K562 (cell line): ENCODE data around the gene MYO7A. TPM values are rescaled to one million over a fixed set of nuclear protein-coding genes. Genes with fewer than 3 reads are reported as not detected.
A peak's percentile ranks its signal among the peaks of the same experiment; 100 is the strongest.

Experiments
- ATAC-seq: fragments of 200-7000 bp; cut with Tn5 transposase; 3 replicates; pipeline ENCODE4 v1.9.1; 2020; ENCODE audit warnings: moderate library complexity
- BruUV-seq: library from RNA; stranded (reverse); fragments of 400-500 nt; replicated peaks from 2 replicates; lab custom pipeline; 2021; lab: Mats Ljungman, UMichigan
- CTCF ChIA-PET: fragments of 300-600 bp; formaldehyde crosslinking; extraction: SDS; loops from one replicate; lab custom pipeline; 2021; ENCODE audit warnings: low intra/inter-chr PET ratio; lab: Yijun Ruan, JAX
- POLR2A ChIA-PET: fragments of 300-600, 350-650 bp; sonication (Branson Sonifier 250); formaldehyde crosslinking; extraction: SDS; loops from one replicate; lab custom pipeline; 2021; ENCODE audit warnings: antibody characterized with exemption, inconsistent platforms; lab: Yijun Ruan, JAX
- DNase-seq, 4 experiments: peaks; one replicate each; pipeline versions ENCODE4 v3.0.0 to v3.0.0-alpha.2; 2011 to 2018; ENCODE audit warnings: low spot score in 3 of 4, mixed read lengths in 3 of 4; ENCODE audit errors: extremely low read depth in 1 of 4
- FAIRE-seq: peaks from 2 replicates; lab custom pipeline; 2011; peaks lifted over from hg19 to GRCh38; lab: Jason Lieb, UNC
- H2AFZ ChIP-seq: 2 replicates; pipeline ENCODE4 v1.6.0; 2011; ENCODE audit warnings: low read depth, low read length, control low read depth, inconsistent platforms
- H3K27ac ChIP-seq: fragments of 200-600 bp; 3 replicates; pipeline ENCODE4 v1.8.0; 2011; ENCODE audit warnings: low read depth, mild to moderate bottlenecking, control low read depth, inconsistent platforms, low read length, moderate library complexity, mixed read lengths; ENCODE audit errors: extremely low read depth
- H3K27me3 ChIP-seq, 2 experiments: fragments of 300-600 bp in 1 of 2; 2 replicates in 1 of 2; 3 replicates in 1 of 2; pipeline versions ENCODE4 v1.6.0 to v1.8.0; 2011; ENCODE audit warnings: inconsistent platforms in 2 of 2, low read length in 2 of 2, mild to moderate bottlenecking in 1 of 2, mixed read lengths in 1 of 2, moderate library complexity in 1 of 2; ENCODE audit not compliant: control insufficient read depth in 2 of 2, insufficient read depth in 2 of 2
- H3K36me3 ChIP-seq: fragments of 300-600 bp; 3 replicates; pipeline ENCODE4 v1.8.0; 2011; ENCODE audit warnings: mild to moderate bottlenecking, low read length, inconsistent platforms; ENCODE audit not compliant: control insufficient read depth, insufficient read depth
- H3K4me1 ChIP-seq, 2 experiments: fragments of 200-600 bp in 1 of 2; replicated peaks in 1 of 2; 2 replicates in 1 of 2; 3 replicates in 1 of 2; pipeline versions ENCODE4 v1.5.1 to v1.8.0; 2011; ENCODE audit warnings: inconsistent platforms in 2 of 2, low read length in 2 of 2, mild to moderate bottlenecking in 1 of 2, mixed read lengths in 1 of 2, moderate library complexity in 1 of 2; ENCODE audit not compliant: control insufficient read depth in 2 of 2, insufficient read depth in 2 of 2
- H3K4me2 ChIP-seq: 2 replicates; pipeline ENCODE4 v1.6.1; 2011; ENCODE audit warnings: low read length, control low read depth, inconsistent platforms, mixed read lengths; ENCODE audit not compliant: insufficient read depth
- H3K4me3 ChIP-seq: fragments of 200-600 bp; sonication (generic), shearing (Covaris generic); 2 replicates; pipeline ENCODE4 v1.5.1; 2016; ENCODE audit warnings: control low read depth, inconsistent platforms
- H3K79me2 ChIP-seq: fragments of 200-600 bp; 3 replicates; pipeline ENCODE4 v1.8.0; 2011; ENCODE audit warnings: low read length, inconsistent platforms; ENCODE audit not compliant: control insufficient read depth, insufficient read depth
- H3K9ac ChIP-seq, 2 experiments: 2 replicates each; pipeline versions ENCODE4 v1.6.0 to v1.6.1; 2011; ENCODE audit warnings: low read depth in 2 of 2, low read length in 2 of 2, control low read depth in 1 of 2, inconsistent platforms in 1 of 2, mild to moderate bottlenecking in 1 of 2, mixed read lengths in 1 of 2; ENCODE audit not compliant: insufficient read depth in 1 of 2
- H3K9me1 ChIP-seq: one replicate; pipeline ENCODE4 v1.6.0; 2011; ENCODE audit warnings: inconsistent platforms, mild to moderate bottlenecking, low read length, moderate library complexity; ENCODE audit not compliant: control insufficient read depth, insufficient read depth
- H3K9me3 ChIP-seq: replicated peaks from 2 replicates; pipeline ENCODE4 v1.5.1; 2011; ENCODE audit warnings: low read depth, low read length, inconsistent platforms; ENCODE audit not compliant: control insufficient read depth, insufficient read depth
- H4K20me1 ChIP-seq: replicated peaks from 2 replicates; pipeline ENCODE4 v1.6.1; 2011; ENCODE audit warnings: low read length, inconsistent platforms, mixed read lengths; ENCODE audit not compliant: control insufficient read depth, insufficient read depth
- BRD4 ChIP-seq: fragments of 200-600 bp; sonication (generic); IDR thresholded peaks from 2 replicates; pipeline ENCODE4 v1.6.1; 2017; ENCODE audit warnings: inconsistent platforms
- GATAD2A ChIP-seq: fragments of 450-650 bp; IDR thresholded peaks from 2 replicates; pipeline ENCODE4 v1.6.1; 2017
- RAD51 ChIP-seq: fragments of 450-650 bp; IDR thresholded peaks from 2 replicates; pipeline ENCODE4 v1.7.1; 2016; ENCODE audit warnings: low read depth, mild to moderate bottlenecking, borderline replicate concordance
- SRF ChIP-seq, 2 experiments: fragments of 250-450, 450-650 bp in 1 of 2; sonication (Bioruptor Pico) in 1 of 2; sonication (generic) in 1 of 2; formaldehyde crosslinking; IDR thresholded peaks; 2 replicates each; pipeline versions ENCODE4 v1.5.0 to v1.5.1; 2020 to 2022; ENCODE audit warnings: mild to moderate bottlenecking in 1 of 2, missing genetic modification reagents in 1 of 2
- SRSF7 ChIP-seq: fragments of 200-400 bp; formaldehyde crosslinking; optimal IDR thresholded peaks from 2 replicates; pipeline ENCODE3; 2017; ENCODE audit warnings: mild to moderate bottlenecking, low read depth, low read length
- XRCC3 ChIP-seq: fragments of 450-650 bp; IDR thresholded peaks from 2 replicates; pipeline ENCODE4 v1.6.1; 2017; ENCODE audit warnings: mild to moderate bottlenecking, moderate library complexity
- YY1 ChIP-seq, 3 experiments: IDR thresholded peaks; 2 replicates each; pipeline ENCODE4 v1.6.1; 2011; ENCODE audit warnings: low read length in 2 of 3, mild to moderate bottlenecking in 2 of 3, moderate library complexity in 2 of 3, borderline replicate concordance in 1 of 3, control low read depth in 1 of 3, low read depth in 1 of 3; ENCODE audit not compliant: insufficient read depth in 3 of 3, insufficient replicate concordance in 2 of 3, control insufficient read depth in 1 of 3, insufficient read length in 1 of 3; ENCODE audit errors: extremely low read depth in 1 of 3
- ZBTB17 ChIP-seq: fragments of 450-650 bp; formaldehyde crosslinking; IDR thresholded peaks from 2 replicates; pipeline ENCODE4 v1.4.0; 2020; ENCODE audit warnings: mild to moderate bottlenecking
- ZNF263 ChIP-seq: sonication (generic); formaldehyde crosslinking; IDR thresholded peaks from 2 replicates; pipeline ENCODE4 v1.8.0; 2022; ENCODE audit warnings: mild to moderate bottlenecking, missing genetic modification reagents, borderline replicate concordance
- ZSCAN29 ChIP-seq: fragments of 450-650 bp; IDR thresholded peaks from 2 replicates; pipeline ENCODE4 v1.6.1; 2017
- WGBS: fragments of 100-300 bp; shearing (Covaris generic); methylation state at CpG from one replicate; pipeline ENCODE4 v1.1.6; 2016; ENCODE audit warnings: low coverage, mixed read lengths; ENCODE audit not compliant: insufficient coverage; ENCODE audit errors: missing lambda C conversion rate; 5-methylcytosine and 5-hydroxymethylcytosine counted together
- in situ Hi-C: fragments of 300-500 bp; cut with MboI; formaldehyde crosslinking; loops from 4 replicates; pipeline ENCODE4 v1.15.0; 2018; ENCODE audit warnings: inconsistent platforms, mixed read lengths
- intact Hi-C: fragments of 100-400 bp; cut with micrococcal nuclease; formaldehyde crosslinking; loops from 2 replicates; pipeline ENCODE4 v1.14.2; 2022
- polyA plus RNA-seq, 8 experiments: library from polyadenylated mRNA; depleted of rRNA in 4 of 8; stranded (reverse) in 5 of 8; unstranded in 3 of 8; fragments of >200 nt; fragmentation: Nextera tagmentation in 2 of 8; fragmentation: Illumina TruSeq in 1 of 8; extraction: Ambion mirVana in 2 of 8; extraction: Trizol in 1 of 8; gene quantifications; 2 replicates each; pipeline versions ENCODE4 v1.2.1 to v1.2.3, GENCODE V29; 2011 to 2014; ENCODE audit warnings: inconsistent platforms in 1 of 8, missing spikeins in 1 of 8
- total RNA-seq, 7 experiments: library from RNA; depleted of rRNA in 6 of 7; stranded (reverse); fragments of >200 nt in 6 of 7; fragmentation: Illumina TruSeq in 2 of 7; extraction: Trizol in 2 of 7; gene quantifications; 2 replicates each; pipeline versions ENCODE4 v1.2.1 to v1.2.3, GENCODE V29; 2011 to 2021; ENCODE audit warnings: low replicate concordance in 1 of 7
- TF ChIP-seq, protein P1 (sequence below): fragments of 450-650 bp; IDR thresholded peaks from 2 replicates; pipeline ENCODE4 v1.7.0; 2016; ENCODE audit warnings: borderline replicate concordance

The MYO7A gene
- total and polyA plus RNA-seq, 9 of the 15 experiments (the other 6 are each of a cell fraction or from before 2014, with no cell fraction given) = 0.01 to 0.11 (median 0.07) TPM; not detected in 1

DNA sequence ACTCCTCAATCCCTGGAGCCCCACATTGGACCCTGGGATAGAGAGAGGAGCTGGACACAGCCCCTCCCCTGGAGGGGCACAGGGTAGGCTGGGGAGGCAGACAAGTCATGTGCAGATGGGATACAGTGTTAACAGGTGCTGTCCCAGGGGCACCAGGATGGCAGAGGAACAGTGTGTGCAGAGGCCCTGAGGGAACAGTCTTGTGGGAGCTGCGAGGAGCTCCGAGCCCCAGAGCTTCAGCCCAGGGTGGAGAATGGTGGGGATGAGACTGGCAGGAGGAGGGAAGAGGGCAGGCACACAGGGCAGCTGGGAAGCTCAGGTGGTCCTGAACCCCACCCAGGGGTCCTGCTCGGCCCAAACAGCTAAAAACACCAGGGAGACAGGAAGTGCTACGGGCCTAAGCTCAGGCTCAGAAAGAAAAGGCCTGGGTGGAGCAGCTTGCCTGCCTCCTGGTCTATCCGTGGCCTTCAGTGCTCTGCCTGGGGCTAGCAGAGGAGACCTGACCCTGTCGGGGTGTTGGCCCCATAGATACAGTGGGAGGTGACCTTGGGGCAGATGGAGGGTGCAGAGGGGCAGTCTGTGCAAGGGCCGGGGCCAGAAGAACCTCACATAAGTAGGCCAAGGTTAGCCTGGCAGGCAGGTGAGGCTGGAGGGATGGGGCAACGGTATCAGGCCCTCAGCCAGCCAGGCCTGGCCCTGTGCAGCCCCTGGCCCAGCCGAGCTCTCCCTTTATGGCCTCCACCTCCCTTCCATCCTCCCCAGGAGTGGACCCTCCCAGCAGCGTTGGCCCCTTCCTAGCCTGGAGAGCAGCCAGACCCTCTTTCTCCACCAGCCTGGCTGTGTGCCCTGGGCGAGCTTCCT is 45.8 kb upstream of the MYO7A start:
- ATAC-seq = peak; percentile 31; the same call in 2 of the 3 replicates
- H3K9ac ChIP-seq = peak overlapping the region in 1 of 2 experiments; percentile 67; a peak in 1 of 4 replicates

More for the DNA sequence above, 45.8 kb upstream of the MYO7A start:
- Histone ChIP-seq H3K9me3 (no peaks in the 10 kb centered on the region), H3K36me3 (no peaks in the 10 kb centered on the region), H4K20me1 (no peaks in the 10 kb centered on the region), H3K9me1 (no peaks in the 10 kb centered on the region), H2AFZ (no peak overlapping the region), H3K4me2 (no peak overlapping the region), H3K4me3 (no peak overlapping the region), H3K27ac (no peak overlapping the region), H3K4me1 (peaks cover 0 to 17% of the 10 kb centered on the region in 2 experiments; a peak in 3 of 5 replicates), H3K79me2 (no peaks in the 10 kb centered on the region), H3K27me3 (peaks cover 0 to 16% of the 10 kb centered on the region in 2 experiments; a peak in 2 of 5 replicates)
- FAIRE-seq (no peak), DNase-seq (no peak)
- in situ Hi-C loops (no loop called here), intact Hi-C loops (no loop called here)
- ChIA-PET CTCF (no interaction called here), POLR2A (interaction anchor here (0.6 to 1.5 kb wide), 4 partner anchors 10 to 520 kb away, joined by 3 to 4 read pairs (median 4); no protein-coding TSS in a partner anchor)
- BruUV-seq = no TSS peak
- TF ChIP-seq SRF (CRISPR knock-in tag; IDR thresholded peaks at IDR 0.05) (no peak), RAD51 (no peak), GATAD2A (no peak), ZBTB17 (CRISPR knock-in tag) (no peak), YY1 (IDR thresholded peaks at IDR 0.05; ENCODE audit: borderline replicate concordance in 1 of 3, control insufficient read depth in 1 of 3, extremely low read depth in 1 of 3, insufficient read depth in 3 of 3, insufficient read length in 1 of 3, insufficient replicate concordance in 2 of 3, low read depth in 1 of 3, low read length in 2 of 3) (no peak), SRSF7 (no peak), BRD4 (no peak), XRCC3 (no peak), ZNF263 (CRISPR knock-in tag) (no peak), ZSCAN29 (no peak)
- TF ChIP-seq, protein P1, sequence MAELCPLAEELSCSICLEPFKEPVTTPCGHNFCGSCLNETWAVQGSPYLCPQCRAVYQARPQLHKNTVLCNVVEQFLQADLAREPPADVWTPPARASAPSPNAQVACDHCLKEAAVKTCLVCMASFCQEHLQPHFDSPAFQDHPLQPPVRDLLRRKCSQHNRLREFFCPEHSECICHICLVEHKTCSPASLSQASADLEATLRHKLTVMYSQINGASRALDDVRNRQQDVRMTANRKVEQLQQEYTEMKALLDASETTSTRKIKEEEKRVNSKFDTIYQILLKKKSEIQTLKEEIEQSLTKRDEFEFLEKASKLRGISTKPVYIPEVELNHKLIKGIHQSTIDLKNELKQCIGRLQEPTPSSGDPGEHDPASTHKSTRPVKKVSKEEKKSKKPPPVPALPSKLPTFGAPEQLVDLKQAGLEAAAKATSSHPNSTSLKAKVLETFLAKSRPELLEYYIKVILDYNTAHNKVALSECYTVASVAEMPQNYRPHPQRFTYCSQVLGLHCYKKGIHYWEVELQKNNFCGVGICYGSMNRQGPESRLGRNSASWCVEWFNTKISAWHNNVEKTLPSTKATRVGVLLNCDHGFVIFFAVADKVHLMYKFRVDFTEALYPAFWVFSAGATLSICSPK = no peak
- WGBS = 19% methylated on average over 9 of the region's 11 CpGs
